GM10266 (cell line): ENCODE data around the gene VPS36.
"Not testable (repeated sequence)": the region's sequence is repeated elsewhere in the genome, so short reads cannot be mapped to it uniquely, and the experiment has no call there.

Source experiments
- DNase-seq: peaks from one replicate; pipeline ENCODE4 v3.0.0; 2012; ENCODE audit errors: extremely low spot score
- CTCF ChIP-seq: IDR thresholded peaks from 2 replicates; pipeline ENCODE4 v1.5.1; 2012; ENCODE audit warnings: mild to moderate bottlenecking, low read depth; ENCODE audit not compliant: control insufficient read depth, insufficient read depth; ENCODE audit errors: missing control alignments

The VPS36 gene

GRCh38 chr13:52419080-52419479, 31.4 kb downstream of the VPS36 start:
- TF ChIP-seq CTCF: no peak
- DNase-seq: no peak

- TF ChIP-seq CTCF: no peak
- no peak for DNase-seq
Measured at GRCh38 chr13:52414963-52415362, 35.5 kb downstream of the VPS36 start.

GRCh38 chr13:52414051-52414450, 36.4 kb downstream of the VPS36 start:
- no peak for DNase-seq
- no peak for TF ChIP-seq CTCF

GRCh38 chr13:52412128-52412527, 38.3 kb downstream of the VPS36 start:
- no peak for TF ChIP-seq CTCF
- no peak for DNase-seq

GRCh38 chr13:52411629-52412028, 38.8 kb downstream of the VPS36 start:
- TF ChIP-seq CTCF: no peak
- DNase-seq: no peak

- not testable (repeated sequence) for DNase-seq
Measured at GRCh38 chr13:52408071-52408658, 42.3 kb downstream of the VPS36 start.

- not testable (repeated sequence) for DNase-seq
Measured at GRCh38 chr13:52407436-52407835, 43.0 kb downstream of the VPS36 start.

- DNase-seq: no peak
- TF ChIP-seq CTCF: no peak
Measured at GRCh38 chr13:52406629-52407028, 43.8 kb downstream of the VPS36 start.
